ENCODE results near the gene SSRP1.

SSRP1 gene

GRCh38 chr11:57312511-57313021, 23.1 kb downstream of the SSRP1 start:
- Histone ChIP-seq H4K91ac (ENCODE audit: low read depth, low read length) (no peak overlapping the region), H3K18ac (ENCODE audit: low read length) (no peak overlapping the region), H3K14ac (ENCODE audit: low read length) (no peak overlapping the region), H2BK12ac (ENCODE audit: low read length) (no peak overlapping the region), H2AK5ac (ENCODE audit: low read length) (no peak overlapping the region), H3K36me3 (ENCODE audit: control insufficient read depth in 1 of 2, insufficient read depth in 2 of 2, low read length in 2 of 2) (peaks cover 82 to 90% of the 10 kb centered on the region in 2 experiments), H3K4me1 (ENCODE audit: control insufficient read depth in 1 of 2, insufficient read depth in 2 of 2, low read length in 2 of 2) (peaks cover 36 to 44% of the 10 kb centered on the region in 2 experiments), H3K4me2 (ENCODE audit: low read length) (no peak overlapping the region), H3K4me3 (ENCODE audit: low read depth, low read length) (no peak overlapping the region), H4K8ac (ENCODE audit: low read depth, low read length) (no peak overlapping the region), H3K27me3 (ENCODE audit: insufficient read depth, low read length) (no peaks in the 10 kb centered on the region), H2AFZ (ENCODE audit: insufficient read depth, low read length, poor library complexity) (no peak overlapping the region), H2BK120ac (ENCODE audit: insufficient read depth, low read length, poor library complexity) (no peak overlapping the region), H4K12ac (ENCODE audit: low read depth, low read length) (no peak overlapping the region), H3K27ac (ENCODE audit: low read depth, low read length) (peak overlapping the region; percentile 37), H3K23ac (ENCODE audit: low read length) (no peak overlapping the region), H3K79me2 (ENCODE audit: control insufficient read depth, insufficient read depth, low read length, poor library complexity) (peaks cover 23% of the 10 kb centered on the region), H3K4ac (ENCODE audit: low read depth, low read length) (no peak overlapping the region), H3K9ac (ENCODE audit: low read length) (no peak overlapping the region), H3K9me3 (ENCODE audit: insufficient read depth, low read depth, low read length) (no peaks in the 10 kb centered on the region), H3K79me1 (ENCODE audit: low read length) (peaks cover 14% of the 10 kb centered on the region), H2BK5ac (ENCODE audit: low read depth, low read length, poor library complexity) (no peak overlapping the region)
- DNase-seq = no peak
- no CpG with 5 or more reads among the region's 10 CpGs for WGBS (ENCODE audit: extremely low coverage, insufficient coverage, insufficient read length)

GRCh38 chr11:57311109-57311936, 24.4 kb downstream of the SSRP1 start:
- Histone ChIP-seq H3K23ac (ENCODE audit: low read length) (no peak overlapping the region), H2BK5ac (ENCODE audit: low read depth, low read length, poor library complexity) (peak overlapping the region; percentile 85), H3K4me3 (ENCODE audit: low read depth, low read length) (peak overlapping the region; percentile 68), H4K8ac (ENCODE audit: low read depth, low read length) (peak overlapping the region; percentile 71), H4K91ac (ENCODE audit: low read depth, low read length) (peak overlapping the region; percentile 90), H3K79me2 (ENCODE audit: control insufficient read depth, insufficient read depth, low read length, poor library complexity) (peaks cover 28% of the 10 kb centered on the region), H3K79me1 (ENCODE audit: low read length) (peaks cover 14% of the 10 kb centered on the region), H3K27me3 (ENCODE audit: insufficient read depth, low read length) (no peaks in the 10 kb centered on the region), H3K9ac (ENCODE audit: low read length) (peak overlapping the region; percentile 69), H2BK120ac (ENCODE audit: insufficient read depth, low read length, poor library complexity) (peak overlapping the region; percentile 65), H2AFZ (ENCODE audit: insufficient read depth, low read length, poor library complexity) (no peak overlapping the region), H3K4me2 (ENCODE audit: low read length) (peak overlapping the region; percentile 67), H3K18ac (ENCODE audit: low read length) (peak overlapping the region; percentile 94), H2BK12ac (ENCODE audit: low read length) (peak overlapping the region; percentile 83), H3K36me3 (ENCODE audit: control insufficient read depth in 1 of 2, insufficient read depth in 2 of 2, low read length in 2 of 2) (peaks cover 74 to 85% of the 10 kb centered on the region in 2 experiments), H4K12ac (ENCODE audit: low read depth, low read length) (peak overlapping the region; percentile 27), H3K14ac (ENCODE audit: low read length) (peak overlapping the region; percentile 73), H3K4ac (ENCODE audit: low read depth, low read length) (peak overlapping the region; percentile 57), H3K9me3 (ENCODE audit: insufficient read depth, low read depth, low read length) (no peaks in the 10 kb centered on the region), H3K27ac (ENCODE audit: low read depth, low read length) (peak overlapping the region; percentile 86), H3K4me1 (ENCODE audit: control insufficient read depth in 1 of 2, insufficient read depth in 2 of 2, low read length in 2 of 2) (peaks cover 42 to 50% of the 10 kb centered on the region in 2 experiments), H2AK5ac (ENCODE audit: low read length) (peak overlapping the region; percentile 48)
- peak; percentile 90 to 94 for DNase-seq
- no CpG with 5 or more reads among the region's 31 CpGs for WGBS (ENCODE audit: extremely low coverage, insufficient coverage, insufficient read length)

GRCh38 chr11:57310630-57311086, 25.0 kb downstream of the SSRP1 start:
- no peaks in the 10 kb centered on the region for H3K27me3 ChIP-seq (ENCODE audit: insufficient read depth, low read length)
- peak overlapping the region; percentile 73 for H3K14ac ChIP-seq (ENCODE audit: low read length)
- peak overlapping the region; percentile 67 for H3K4me2 ChIP-seq (ENCODE audit: low read length)
- H2BK12ac ChIP-seq (ENCODE audit: low read length) = peak overlapping the region; percentile 83
- no peaks in the 10 kb centered on the region for H3K9me3 ChIP-seq (ENCODE audit: insufficient read depth, low read depth, low read length)
- H3K18ac ChIP-seq (ENCODE audit: low read length) = peak overlapping the region; percentile 94
- DNase-seq = peak in 1 of 2 donors; percentile 8
- no peak overlapping the region for H4K12ac ChIP-seq (ENCODE audit: low read depth, low read length)
- peak overlapping the region; percentile 57 for H3K4ac ChIP-seq (ENCODE audit: low read depth, low read length)
- no peak overlapping the region for H3K23ac ChIP-seq (ENCODE audit: low read length)
- H3K36me3 ChIP-seq (ENCODE audit: control insufficient read depth in 1 of 2, insufficient read depth in 2 of 2, low read length in 2 of 2) = peaks cover 70 to 79% of the 10 kb centered on the region in 2 experiments
- peak overlapping the region; percentile 48 for H2AK5ac ChIP-seq (ENCODE audit: low read length)
- peaks cover 42 to 48% of the 10 kb centered on the region in 2 experiments for H3K4me1 ChIP-seq (ENCODE audit: control insufficient read depth in 1 of 2, insufficient read depth in 2 of 2, low read length in 2 of 2)
- peak overlapping the region; percentile 86 for H3K27ac ChIP-seq (ENCODE audit: low read depth, low read length)
- no CpG with 5 or more reads among the region's 6 CpGs for WGBS (ENCODE audit: extremely low coverage, insufficient coverage, insufficient read length)
- H3K9ac ChIP-seq (ENCODE audit: low read length) = peak overlapping the region; percentile 69
- peak overlapping the region; percentile 65 for H2BK120ac ChIP-seq (ENCODE audit: insufficient read depth, low read length, poor library complexity)
- H3K79me1 ChIP-seq (ENCODE audit: low read length) = peaks cover 14% of the 10 kb centered on the region
- peak overlapping the region; percentile 68 for H3K4me3 ChIP-seq (ENCODE audit: low read depth, low read length)
- peak overlapping the region; percentile 85 for H2BK5ac ChIP-seq (ENCODE audit: low read depth, low read length, poor library complexity)
- H4K91ac ChIP-seq (ENCODE audit: low read depth, low read length) = peak overlapping the region; percentile 90
- H3K79me2 ChIP-seq (ENCODE audit: control insufficient read depth, insufficient read depth, low read length, poor library complexity) = peaks cover 28% of the 10 kb centered on the region
- no peak overlapping the region for H2AFZ ChIP-seq (ENCODE audit: insufficient read depth, low read length, poor library complexity)
- H4K8ac ChIP-seq (ENCODE audit: low read depth, low read length) = peak overlapping the region; percentile 71

- peaks cover 30% of the 10 kb centered on the region for H3K79me2 ChIP-seq (ENCODE audit: control insufficient read depth, insufficient read depth, low read length, poor library complexity)
- H3K36me3 ChIP-seq (ENCODE audit: control insufficient read depth in 1 of 2, insufficient read depth in 2 of 2, low read length in 2 of 2) = peaks cover 71 to 78% of the 10 kb centered on the region in 2 experiments
- H4K8ac ChIP-seq (ENCODE audit: low read depth, low read length) = peak overlapping the region; percentile 4
- H3K14ac ChIP-seq (ENCODE audit: low read length) = no peak overlapping the region
- peaks cover 14% of the 10 kb centered on the region for H3K79me1 ChIP-seq (ENCODE audit: low read length)
- no peaks in the 10 kb centered on the region for H3K27me3 ChIP-seq (ENCODE audit: insufficient read depth, low read length)
- H2AK5ac ChIP-seq (ENCODE audit: low read length) = no peak overlapping the region
- H3K9ac ChIP-seq (ENCODE audit: low read length) = no peak overlapping the region
- peak overlapping the region; percentile 72 for H2BK12ac ChIP-seq (ENCODE audit: low read length)
- peak overlapping the region; percentile 23 for H4K12ac ChIP-seq (ENCODE audit: low read depth, low read length)
- peaks cover 46 to 53% of the 10 kb centered on the region in 2 experiments for H3K4me1 ChIP-seq (ENCODE audit: control insufficient read depth in 1 of 2, insufficient read depth in 2 of 2, low read length in 2 of 2)
- H2AFZ ChIP-seq (ENCODE audit: insufficient read depth, low read length, poor library complexity) = no peak overlapping the region
- H3K4ac ChIP-seq (ENCODE audit: low read depth, low read length) = peak overlapping the region; percentile 57
- H3K18ac ChIP-seq (ENCODE audit: low read length) = peak overlapping the region; percentile 48
- WGBS (ENCODE audit: extremely low coverage, insufficient coverage, insufficient read length) = no CpG with 5 or more reads among the region's 6 CpGs
- H2BK5ac ChIP-seq (ENCODE audit: low read depth, low read length, poor library complexity) = peak overlapping the region; percentile 1
- H3K23ac ChIP-seq (ENCODE audit: low read length) = no peak overlapping the region
- peak overlapping the region; percentile 9 for H4K91ac ChIP-seq (ENCODE audit: low read depth, low read length)
- H3K4me3 ChIP-seq (ENCODE audit: low read depth, low read length) = no peak overlapping the region
- no peaks in the 10 kb centered on the region for H3K9me3 ChIP-seq (ENCODE audit: insufficient read depth, low read depth, low read length)
- H3K27ac ChIP-seq (ENCODE audit: low read depth, low read length) = no peak overlapping the region
- DNase-seq = no peak
- no peak overlapping the region for H3K4me2 ChIP-seq (ENCODE audit: low read length)
- no peak overlapping the region for H2BK120ac ChIP-seq (ENCODE audit: insufficient read depth, low read length, poor library complexity)
Measured at GRCh38 chr11:57310091-57310490, 25.6 kb downstream of the SSRP1 start.
